Right renal pelvis (tissue), 4 donors: ENCODE data around the gene UQCC2. TPM values are rescaled to one million over a fixed set of nuclear protein-coding genes. Genes with fewer than 3 reads are reported as not detected.

ENCODE experiments used
- DNase-seq, 4 donors: peaks; one replicate each; pipeline ENCODE4 v3.0.0-alpha.2; 2013; ENCODE audit warnings: low read depth in 4 of 4, low spot score in 3 of 4, missing footprints in 1 of 4
- polyA plus RNA-seq, 4 donors: library from polyadenylated mRNA; unstranded; fragments of 120-200 nt; gene quantifications; one replicate each; pipeline ENCODE4 v1.2.1, GENCODE V29; 2013; ENCODE audit not compliant: insufficient read length in 4 of 4

The UQCC2 gene
- polyA plus RNA-seq, 4 donors: 52.6 to 77.6 (median 64.5) TPM

DNA sequence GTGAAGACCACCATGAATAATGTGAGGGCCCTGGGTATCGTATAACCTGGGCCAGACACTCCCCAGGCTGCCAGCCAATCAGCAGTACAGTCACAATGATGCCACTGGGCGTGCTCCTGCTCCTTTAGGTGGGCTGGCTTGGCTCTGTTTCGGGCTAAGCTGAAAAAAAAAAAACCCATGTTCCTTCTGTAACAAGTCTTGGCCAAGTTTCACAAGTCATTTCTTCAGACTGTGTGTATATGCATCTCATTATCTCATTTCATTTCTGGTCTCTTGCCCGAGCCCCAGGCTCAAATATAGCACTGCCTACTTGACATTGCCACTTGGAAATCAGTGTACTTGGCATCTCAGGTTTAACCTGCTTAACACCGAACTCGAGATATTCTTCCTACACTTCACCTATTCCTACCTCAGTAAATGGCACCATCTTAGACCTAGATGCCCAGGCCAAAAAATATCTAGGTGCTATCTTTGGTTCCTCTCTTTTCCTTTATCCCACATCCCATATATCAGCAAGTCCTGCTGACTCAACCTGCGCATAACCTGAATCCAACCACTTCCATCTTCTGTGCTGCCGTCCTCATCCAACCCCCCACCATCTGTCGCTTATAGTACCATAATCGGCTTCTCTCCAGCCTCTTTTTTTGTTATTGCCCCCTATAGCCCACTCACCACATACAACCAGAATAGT is 1.8 kb downstream of the UQCC2 start:
- no peak for DNase-seq

DNA sequence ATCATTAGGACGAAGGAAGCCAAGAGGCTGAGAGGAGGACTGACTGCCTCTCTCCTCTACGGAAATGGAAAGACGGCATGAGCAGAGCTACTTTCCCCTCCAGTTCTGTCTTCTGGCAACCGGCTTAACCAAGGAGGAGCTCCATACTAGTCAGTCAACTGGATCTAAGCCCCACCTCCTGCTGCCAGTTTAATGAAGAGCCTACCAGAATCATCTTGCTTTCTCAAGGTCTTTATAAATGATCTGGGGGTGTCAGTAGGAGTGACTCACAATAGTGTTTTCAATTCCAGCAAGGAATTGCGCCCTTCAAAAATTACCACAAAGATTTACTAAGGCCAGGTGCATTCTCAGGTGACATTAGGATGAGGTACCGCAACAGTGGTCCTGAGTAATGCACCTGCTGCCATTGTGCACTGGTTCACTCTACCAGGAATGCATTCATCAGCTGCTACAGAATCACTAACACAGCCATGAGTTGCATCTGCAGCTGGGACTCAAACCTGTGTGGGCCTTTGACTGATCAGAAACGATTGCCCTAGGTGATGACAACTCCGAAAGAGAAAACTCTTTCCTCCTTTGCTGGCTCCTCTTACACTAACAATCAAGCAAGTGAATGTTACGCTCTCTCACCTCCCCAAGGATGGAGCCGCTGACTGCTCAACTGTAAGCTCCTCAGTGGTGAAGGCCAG is 2.8 kb downstream of the UQCC2 start:
- DNase-seq: no peak

DNA sequence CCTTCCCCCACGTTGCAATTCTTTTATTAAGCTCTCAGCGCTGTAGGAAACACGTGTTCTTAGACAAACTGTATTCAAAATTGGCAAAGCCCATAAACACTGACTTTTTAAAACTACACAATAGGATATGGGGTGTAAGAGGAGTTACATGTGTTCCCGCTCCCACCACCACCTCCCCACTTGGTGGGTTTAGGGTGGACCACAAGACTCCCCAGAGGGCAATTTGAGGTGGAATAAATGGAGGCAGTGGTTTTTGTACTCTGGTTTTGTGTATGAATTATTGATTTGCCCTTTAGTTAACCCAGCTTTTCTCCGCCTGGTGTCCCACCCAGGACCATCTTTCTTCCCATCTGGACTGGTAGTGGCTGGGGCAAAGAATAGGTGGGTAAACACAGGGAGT is 3.7 kb downstream of the UQCC2 start:
- no peak for DNase-seq

- no peak for DNase-seq
Measured at GRCh38 chr6:33705955-33706725, 5.4 kb downstream of the UQCC2 start.

DNA sequence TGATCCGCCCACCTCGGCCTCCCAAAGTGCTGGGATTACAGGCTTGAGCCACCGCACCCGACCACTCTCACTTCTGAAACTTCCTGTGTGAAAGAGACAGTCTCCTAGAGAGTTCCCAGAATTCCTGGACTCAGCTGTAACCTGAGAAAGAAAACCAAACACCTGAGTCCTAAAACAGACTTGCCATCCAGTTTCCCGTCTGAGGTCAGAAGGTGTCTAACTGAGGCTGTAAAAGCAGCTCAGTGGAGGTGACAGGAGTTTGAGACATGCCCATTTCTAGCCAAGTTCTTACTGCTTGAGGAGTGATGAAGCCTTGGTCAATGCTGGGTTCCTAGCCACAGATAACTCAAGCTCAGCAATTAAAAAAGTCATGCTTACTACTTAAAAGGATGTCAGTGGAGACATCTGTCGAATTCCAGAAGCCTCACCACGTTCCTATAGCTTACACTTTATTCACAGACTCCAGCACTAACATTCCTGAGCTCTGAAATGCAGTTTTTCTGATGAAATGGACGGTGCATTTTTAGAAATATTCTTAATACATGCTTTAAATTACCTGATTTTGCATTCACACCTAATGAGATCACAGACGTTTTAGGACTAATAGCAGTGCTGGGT is 6.1 kb downstream of the UQCC2 start:
- no peak for DNase-seq

DNA sequence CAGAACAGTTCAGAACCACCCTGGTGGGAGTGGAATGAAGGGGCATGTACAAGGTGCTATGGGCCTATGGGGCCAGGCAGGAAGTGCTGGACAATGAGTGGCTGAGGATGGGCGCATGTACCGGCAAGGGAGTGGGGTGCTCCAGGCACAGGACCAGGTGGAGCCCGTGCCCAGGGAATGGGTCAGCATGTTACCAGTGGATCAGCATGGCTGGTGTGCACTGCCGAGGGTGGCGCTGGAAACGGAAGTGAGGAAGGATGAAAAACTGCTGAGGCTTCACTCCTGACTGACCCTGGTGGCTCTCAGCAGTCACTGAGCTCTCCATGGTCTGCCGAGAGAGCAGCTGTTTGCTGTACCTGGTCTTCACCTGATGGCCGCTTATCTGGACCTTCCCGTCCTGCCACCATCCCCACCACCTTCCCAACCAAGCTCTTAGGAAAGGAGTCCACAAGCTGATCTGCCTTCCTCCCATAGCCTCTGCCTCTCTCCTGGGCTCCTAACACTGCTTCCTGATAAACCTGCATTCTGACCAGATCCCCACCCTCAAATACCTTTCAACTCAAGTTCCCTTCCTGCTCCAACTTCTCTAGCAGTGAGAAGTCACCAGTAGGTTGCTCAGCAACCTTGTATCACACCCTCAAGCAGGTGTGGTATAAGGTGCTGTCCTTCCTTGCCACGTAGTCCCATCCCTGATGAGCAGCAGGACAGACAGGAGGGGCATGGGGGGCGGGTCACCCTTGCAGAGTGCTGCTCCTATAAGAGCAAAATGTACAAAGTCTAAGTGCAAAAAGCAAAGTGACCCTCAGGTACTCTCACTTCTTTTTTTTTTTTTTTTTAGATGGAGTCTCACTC is 7.1 kb downstream of the UQCC2 start:
- DNase-seq: no peak

DNA sequence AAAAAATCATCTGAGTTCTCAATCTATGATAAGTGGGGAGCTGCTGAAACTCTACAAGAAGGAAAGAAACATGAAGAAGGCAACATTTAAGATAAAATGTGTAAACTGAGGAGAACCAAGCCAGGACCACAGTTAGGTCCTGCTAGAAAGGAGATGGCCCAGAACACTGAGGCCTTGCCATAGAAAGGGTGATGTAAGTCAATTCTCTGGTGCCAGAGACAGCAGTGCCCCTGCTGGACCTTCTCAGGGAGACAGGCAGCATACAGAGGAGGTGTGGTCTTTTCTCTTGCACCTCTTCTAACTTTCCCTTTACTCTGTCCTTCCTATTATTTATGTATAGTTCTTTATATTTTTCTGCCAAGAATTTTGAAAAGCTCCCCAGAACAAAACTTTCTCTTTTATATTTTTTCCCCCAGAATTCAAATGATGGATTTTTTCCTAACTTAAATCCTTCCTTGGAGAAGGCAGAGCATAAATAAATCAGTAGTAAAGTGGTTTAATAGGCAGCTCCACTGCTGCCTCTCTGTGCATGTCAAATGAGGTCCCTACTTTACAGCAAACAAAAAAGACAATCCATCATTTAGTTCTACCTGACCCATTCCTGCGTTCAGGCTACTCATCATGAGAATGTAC is 9.0 kb downstream of the UQCC2 start:
- DNase-seq: no peak

GRCh38 chr6:33700391-33701050 is 11.0 kb downstream of the UQCC2 start:
- peak in 2 of 4 donors; percentile 48 to 56 for DNase-seq

DNA sequence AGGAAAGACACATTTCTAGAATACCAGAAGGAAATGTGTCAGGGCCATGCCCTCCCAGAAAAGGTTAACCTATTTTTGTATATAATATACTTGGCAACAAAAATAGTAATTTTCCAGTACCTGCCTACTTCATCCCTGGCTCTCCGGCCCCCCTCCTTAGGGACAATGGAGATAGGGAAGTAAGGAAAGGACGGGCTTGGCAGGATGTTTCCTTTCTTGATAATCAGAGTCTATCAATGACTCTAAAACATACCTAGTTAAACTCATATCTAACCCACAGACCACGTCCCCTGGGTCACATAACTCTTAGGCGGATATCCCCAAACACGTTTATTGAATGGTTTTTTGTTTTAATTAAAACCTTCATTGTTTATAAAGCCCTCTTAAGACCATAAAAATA is 11.8 kb downstream of the UQCC2 start:
- no peak for DNase-seq

- no peak for DNase-seq
Measured at GRCh38 chr6:33699131-33699530, 12.4 kb downstream of the UQCC2 start.

GRCh38 chr6:33698494-33698893 is 13.0 kb downstream of the UQCC2 start:
- no peak for DNase-seq

DNA sequence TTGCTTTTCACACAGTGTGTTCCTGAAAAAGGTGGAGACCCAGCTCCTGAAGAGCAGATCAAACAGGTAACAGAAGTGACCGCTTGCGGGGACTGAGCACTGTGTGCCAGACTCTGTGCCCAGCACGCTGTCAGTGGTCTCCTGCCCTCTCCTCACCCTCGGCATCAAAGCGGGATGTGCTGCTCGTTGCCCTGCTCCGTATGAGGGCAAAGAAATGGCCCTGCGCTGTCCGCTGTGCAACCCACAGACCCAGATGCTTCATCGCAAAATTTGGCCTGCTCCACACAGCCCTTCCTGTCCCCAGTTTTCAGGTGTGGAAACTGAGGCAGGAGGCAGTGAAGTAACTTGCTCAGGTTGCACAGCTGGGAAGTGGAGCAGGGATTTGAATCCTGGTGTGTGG is 13.7 kb downstream of the UQCC2 start:
- no peak for DNase-seq

DNA sequence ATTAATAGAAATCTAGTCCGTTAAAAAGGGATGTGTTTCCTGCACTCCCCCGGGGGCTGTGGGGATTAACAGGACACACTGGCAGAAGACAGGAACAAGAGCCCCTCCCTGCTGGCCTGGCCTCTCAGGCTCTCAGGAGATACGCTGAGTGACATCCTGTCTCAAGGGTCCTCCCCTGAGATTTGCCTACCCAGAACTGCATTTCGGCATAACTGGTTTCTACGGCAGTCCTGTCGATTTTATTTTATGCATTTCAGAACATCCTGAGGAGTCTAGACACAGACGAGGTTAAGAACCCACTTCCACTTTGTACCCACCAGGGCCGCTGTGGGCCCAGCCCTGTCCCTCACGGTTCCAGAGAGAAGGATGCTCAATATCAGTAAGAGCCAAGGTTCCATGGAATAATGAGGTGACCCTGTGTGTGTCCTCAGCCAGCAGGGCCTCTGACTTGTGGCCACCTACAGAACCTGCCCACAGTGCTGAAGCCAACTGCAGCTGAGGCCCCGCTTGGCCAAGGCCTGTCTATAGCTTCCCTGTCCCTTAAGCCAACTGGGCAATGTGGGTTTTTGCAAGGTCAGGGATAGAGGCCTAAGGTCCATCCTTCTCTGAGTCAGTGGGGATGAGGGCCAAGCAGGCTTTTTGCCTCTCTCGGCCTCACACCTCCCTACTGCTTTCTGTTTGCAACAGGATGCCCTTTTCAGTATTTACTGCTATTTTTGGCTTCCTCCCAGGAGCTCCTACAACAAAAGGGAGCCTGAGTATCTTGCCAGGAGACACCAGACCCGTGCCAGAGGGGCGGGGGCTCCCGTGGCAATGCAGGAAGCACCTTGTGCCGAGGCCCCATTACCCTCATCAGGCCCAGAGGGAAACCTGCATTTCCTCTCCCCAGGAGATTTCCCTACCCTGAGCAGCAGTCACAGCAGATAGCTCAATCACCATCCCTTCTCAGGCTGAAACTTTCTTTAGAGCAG is 14.7 kb downstream of the UQCC2 start:
- no peak for DNase-seq

DNA sequence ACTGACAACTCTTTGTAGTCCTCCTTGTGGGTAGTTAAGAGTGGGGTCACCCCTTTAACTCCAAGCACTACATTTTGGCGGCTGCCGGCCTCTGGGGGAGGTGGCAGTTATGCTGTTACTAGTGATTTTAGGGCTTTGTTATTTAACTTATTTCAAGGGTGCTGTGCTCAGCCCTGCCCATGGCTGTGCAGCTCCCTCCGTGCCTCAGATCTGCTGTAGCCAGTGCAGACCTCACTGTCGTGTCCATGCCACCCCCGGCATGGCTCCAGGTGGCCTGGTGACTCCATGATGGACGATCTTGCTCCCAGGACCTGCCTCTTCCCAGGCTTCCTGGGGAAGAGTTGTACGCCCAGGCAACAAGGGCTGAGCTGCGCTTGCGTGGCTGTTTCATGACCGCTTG is 15.4 kb downstream of the UQCC2 start:
- DNase-seq: no peak

DNA sequence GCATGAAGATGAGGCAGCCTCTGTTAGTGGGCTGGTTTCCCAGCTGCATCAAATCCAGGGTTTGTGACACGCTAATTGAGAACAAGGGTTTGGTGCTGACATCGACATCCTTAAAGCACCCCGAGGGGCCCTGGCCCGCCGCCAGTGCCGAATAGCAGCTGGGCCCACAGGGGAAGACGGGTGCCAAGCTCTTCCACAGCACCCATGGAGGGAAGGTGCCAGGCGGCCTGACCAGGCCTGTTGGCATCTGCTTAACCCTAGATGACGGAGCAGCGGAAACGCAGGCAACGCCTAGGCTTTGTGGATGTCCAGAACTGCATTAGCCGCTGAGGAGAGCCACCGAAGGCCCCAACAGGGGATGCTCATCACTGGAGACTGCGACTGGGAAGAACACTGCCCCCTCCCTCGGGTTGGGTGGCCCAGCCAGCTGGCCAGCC is 16.0 kb downstream of the UQCC2 start:
- DNase-seq: no peak

DNA sequence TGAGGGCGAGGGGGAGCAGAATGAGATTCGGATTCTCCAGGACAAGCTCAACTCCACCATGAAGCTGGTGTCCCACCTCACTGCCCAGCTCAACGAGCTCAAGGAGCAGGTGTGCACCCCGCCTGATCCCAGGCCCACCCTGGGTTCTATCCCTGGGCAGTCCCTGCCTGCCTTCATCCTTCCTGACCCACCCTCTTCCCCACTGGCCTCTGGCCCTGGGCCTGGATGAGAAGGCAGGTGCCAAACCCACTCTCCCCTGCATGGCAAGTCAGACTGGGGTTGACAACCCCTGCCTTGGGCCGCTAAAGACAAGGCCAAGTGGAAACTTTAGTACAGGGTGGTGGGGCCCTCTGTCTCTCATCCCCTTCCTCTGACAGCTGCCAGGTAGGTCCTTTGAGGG is 16.5 kb downstream of the UQCC2 start:
- no peak for DNase-seq

DNA sequence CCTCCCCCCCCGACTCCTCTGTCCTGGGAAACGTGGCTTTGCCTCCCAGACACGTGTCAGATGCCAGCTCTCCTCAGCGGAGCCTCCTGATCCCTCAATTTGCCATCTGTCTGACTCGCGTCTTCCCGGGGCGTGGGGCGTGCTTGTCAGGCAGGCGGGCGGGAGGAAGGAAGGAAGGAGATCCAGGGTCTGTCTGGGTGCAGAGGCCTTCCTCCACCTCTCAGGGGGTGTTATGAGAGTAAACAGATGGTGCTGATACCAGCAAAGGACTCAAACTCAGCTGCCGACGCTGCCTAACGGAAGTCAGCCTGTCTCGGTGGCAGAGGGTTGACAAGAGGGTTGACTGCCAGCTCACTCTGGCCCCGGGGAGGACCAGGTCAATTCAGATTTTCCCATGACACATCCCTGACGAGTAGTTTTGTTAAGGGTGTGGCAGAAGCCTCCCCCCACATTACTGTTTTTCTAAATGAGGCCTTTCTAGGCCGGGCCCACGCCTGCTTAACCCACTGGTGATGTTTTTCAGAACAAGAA is 17.0 kb downstream of the UQCC2 start:
- no peak for DNase-seq
